Left lobe of liver (tissue), 2 donors: ENCODE measurements around the gene CDR2. TPM values are rescaled to one million over a fixed set of nuclear protein-coding genes. Genes with fewer than 3 reads are reported as not detected.
A peak's percentile ranks its signal among the peaks of the same experiment; 100 is the strongest.
"Not testable (repeated sequence)": the region's sequence is repeated elsewhere in the genome, so short reads cannot be mapped to it uniquely, and the experiment has no call there.

Experiments used
- ATAC-seq: fragments of 200-7000 bp; cut with Tn5 transposase; one replicate; pipeline ENCODE4 v1.9.1; 2020; ENCODE audit warnings: mild to moderate bottlenecking, moderate library complexity
- DNase-seq: peaks from one replicate; pipeline ENCODE4 v3.0.0-alpha.2; 2020; ENCODE audit warnings: low spot score
- total RNA-seq: library from RNA; stranded (reverse); gene quantifications from one replicate; pipeline ENCODE4 v1.2.1, GENCODE V29; 2021
- donor health status: DM: no; HTN: no; CAD: no; lungs with moderate emphysema.
- donor health status: DM: no; HTN: yes; CAD: no.

Gene CDR2
- total RNA-seq = 11.0 TPM

GRCh38 chr16:22374311-22375116 lies at the start of gene CDR2:
Gene CDR2, minus strand, starts transcription at chr16:22374619. Its CDS starts 310 bp downstream, at chr16:22374309.
- ATAC-seq (peak; percentile 85), DNase-seq (peak; percentile 99)

DNA sequence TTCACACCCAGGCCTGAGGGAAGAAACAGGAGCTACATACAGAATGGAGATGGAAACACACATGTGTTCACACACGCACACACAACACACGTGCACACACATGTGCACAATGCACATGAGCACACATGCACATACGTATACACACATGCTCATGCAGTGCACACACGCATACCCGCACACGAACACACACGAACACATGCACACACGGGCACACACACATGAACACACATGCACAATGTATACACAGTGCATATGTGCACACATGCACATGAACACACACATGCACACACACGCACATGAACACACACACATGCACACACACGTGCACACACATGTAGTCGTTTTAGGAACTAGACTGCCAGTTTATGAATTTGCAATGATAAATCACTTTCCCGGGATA lies 49.3 kb upstream of the CDR2 start:
- ATAC-seq (no peak), DNase-seq (no peak)

DNA sequence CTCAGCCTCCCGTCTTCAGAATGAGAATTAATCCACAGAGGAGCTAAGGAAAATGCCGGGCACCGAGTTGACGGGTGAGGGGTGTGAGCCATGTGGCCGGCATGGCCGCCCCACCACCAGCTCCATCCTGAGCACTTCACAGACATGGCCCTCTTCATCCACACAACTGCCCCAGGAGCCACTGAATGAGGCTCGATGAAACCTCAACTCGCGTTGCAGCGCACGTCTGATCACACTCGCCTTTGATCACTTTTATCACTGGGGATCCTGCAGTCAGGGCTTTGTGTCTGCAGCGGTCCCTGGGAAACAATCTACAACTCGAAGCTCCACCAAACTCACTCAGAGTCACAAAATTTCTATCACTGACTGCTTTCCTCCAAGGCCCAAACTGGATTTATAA lies 46.7 kb upstream of the CDR2 start:
- no peak for ATAC-seq

DNA sequence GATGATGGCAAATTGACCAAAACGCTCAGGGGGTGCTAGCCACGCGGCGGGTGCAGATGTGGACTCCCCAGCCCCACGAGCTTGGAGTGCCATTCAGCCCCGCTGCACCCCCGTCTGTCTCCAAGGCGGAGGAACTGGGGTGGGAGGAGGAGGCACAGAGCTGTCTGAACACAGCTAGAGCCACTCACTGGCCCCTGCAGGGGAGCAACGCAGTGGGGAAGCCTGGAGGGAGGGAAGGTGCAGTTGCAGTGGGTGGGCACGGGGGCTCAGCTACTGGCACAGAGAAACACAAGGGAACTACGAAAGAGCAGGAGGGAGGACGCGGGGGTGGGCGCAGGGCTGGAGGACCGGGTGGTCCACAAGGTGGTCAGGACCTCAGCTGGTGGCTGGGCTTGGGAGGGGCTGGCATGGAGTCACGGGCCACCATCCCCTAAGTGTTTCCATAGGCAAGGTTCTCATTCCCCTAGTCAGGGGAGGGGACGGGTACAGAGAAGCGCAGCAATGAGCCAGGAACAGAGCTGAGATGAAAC lies 46.3 kb upstream of the CDR2 start:
- DNase-seq = no peak
- ATAC-seq = no peak

More for the DNA sequence above, 46.7 kb upstream of the CDR2 start:
- DNase-seq = no peak

DNA sequence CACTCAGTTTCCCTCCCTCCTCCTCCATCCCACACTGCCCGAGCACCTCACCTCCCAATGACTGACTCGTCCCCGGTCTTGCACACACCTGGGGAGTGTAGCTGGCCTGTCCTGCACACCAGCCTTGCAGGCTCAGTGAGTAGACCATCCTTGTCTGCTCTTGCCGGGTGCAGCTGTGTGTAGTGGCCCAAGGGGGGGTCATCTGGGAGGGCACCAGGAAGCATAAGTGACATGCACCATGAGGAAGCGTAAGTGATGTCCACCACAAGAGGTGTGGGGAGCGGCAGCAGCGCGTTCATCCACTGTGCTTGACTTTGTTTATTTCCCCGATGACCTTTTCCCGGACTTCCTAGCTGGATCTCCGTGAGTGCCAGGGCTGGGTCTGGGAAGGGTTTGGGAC lies 45.5 kb upstream of the CDR2 start:
- ATAC-seq (no peak), DNase-seq (no peak)

GRCh38 chr16:22418826-22419225 lies 44.4 kb upstream of the CDR2 start:
- DNase-seq (no peak), ATAC-seq (no peak)

- ATAC-seq, DNase-seq: not testable (repeated sequence)
These were observed 43.4 kb upstream of the CDR2 start for GRCh38 chr16:22417798-22418197.

- ATAC-seq (no peak), DNase-seq (no peak)
These were observed 42.6 kb upstream of the CDR2 start for GRCh38 chr16:22417019-22417418.

DNA sequence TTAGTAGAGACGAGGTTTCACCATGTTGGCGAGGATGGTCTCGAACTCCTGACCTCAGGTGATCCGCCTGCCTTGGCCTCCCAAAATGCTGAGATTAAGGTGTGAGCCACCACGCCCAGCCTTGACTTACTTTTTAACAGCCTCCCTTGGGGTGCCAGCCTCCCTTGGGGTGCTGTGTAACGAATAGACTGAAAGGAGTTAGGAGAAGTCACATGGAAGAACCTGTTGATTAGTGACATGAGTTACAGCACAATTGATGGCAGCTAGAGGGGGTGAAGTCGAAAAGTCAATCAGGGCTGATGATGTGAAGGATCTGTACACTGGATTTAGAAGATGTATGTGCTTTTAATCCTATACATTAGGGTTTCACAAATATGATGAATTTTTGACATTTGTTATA lies 39.4 kb upstream of the CDR2 start:
- DNase-seq (no peak), ATAC-seq (no peak)

DNA sequence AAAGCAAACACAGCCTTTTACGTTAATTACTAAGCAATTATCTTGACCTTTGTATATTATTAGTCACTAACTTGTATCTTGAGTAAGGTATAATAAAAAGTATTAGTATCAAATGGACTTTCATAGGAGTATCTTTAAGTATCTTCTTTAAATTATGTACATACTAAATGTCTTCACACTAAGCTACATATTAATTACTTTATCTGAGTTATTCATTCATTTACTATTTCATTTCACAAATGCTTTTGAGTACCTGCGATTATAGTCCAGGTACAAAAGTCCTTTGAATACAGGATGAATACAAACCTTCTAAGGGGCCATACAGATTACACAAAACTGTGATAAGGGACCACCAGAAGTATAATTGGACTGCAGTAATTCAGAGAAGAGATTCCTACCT lies 33.1 kb upstream of the CDR2 start:
- DNase-seq (no peak), ATAC-seq (no peak)

GRCh38 chr16:22402191-22402590 lies 27.8 kb upstream of the CDR2 start:
- no peak for ATAC-seq
- no peak for DNase-seq

GRCh38 chr16:22400900-22401299 lies 26.5 kb upstream of the CDR2 start:
- ATAC-seq (no peak), DNase-seq (no peak)

- no peak for ATAC-seq
These were observed 23.5 kb upstream of the CDR2 start for GRCh38 chr16:22397931-22398330.

DNA sequence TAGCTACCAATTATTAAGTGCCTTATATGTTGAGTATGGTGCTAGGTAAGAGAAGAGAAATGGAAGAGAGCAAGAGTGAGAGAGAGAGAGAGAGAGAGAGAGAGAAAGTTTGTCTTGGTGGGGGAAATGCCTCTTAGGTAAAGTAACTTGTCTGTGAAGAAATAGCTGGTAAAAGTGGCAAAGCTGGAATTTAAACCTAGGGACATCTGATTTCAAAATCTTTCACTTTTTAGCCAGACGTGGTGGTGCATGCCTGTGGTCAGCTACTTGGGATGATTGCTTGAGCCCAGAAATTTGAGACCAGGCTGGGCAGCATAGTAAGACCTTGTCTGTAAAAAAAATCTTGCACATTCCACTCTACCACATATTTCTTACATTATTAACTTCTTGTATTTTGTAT lies 23.0 kb upstream of the CDR2 start:
- ATAC-seq (no peak), DNase-seq (no peak)

More at GRCh38 chr16:22397931-22398330, 23.5 kb upstream of the CDR2 start:
- DNase-seq = no peak

GRCh38 chr16:22395960-22396359 lies 21.5 kb upstream of the CDR2 start:
- DNase-seq (no peak), ATAC-seq (no peak)

DNA sequence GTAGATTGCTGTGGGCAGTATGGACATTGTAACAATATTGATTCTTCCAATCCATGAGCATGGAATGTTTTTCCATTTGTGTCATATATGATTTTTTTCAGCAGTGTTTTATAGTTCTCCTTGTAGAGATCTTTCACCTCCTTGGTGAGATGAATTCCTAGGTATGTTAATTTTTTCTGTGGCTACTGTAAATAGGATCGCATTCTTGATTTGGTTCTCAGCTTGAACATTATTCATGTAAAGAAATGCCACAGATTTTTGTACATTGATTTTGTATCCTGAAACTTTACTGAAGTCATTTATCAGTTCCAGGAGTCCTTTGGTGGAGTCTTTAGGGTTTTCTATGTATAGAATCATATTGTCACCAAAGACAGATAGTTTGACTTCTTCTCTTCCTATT lies 19.7 kb upstream of the CDR2 start:
- DNase-seq = no peak
- no peak for ATAC-seq

DNA sequence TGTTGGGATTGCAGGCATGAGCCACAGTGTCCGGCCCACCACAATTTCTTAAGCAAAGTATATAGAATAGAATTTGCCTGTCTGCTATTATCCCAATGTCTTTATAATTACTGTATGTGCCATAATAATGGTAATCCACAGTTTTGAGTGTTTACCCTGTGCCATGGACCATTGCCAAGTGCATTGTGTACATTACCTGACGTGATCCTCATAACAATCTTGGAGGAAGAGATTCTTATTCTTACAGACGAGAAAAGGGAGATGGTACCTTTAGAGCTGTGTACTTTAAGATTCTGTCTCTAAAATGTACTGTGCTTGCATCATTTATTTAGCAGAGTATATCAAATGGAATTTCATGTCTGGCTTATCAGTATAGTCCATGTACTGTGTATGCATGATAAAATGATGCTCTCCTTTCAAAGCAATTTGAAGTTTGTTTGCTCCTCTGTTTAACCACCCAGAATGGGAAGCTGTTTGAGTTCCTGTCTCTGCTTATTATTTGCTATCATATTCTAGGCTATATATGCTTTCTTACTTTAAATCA lies 13.8 kb upstream of the CDR2 start:
- DNase-seq (no peak), ATAC-seq (no peak)

DNA sequence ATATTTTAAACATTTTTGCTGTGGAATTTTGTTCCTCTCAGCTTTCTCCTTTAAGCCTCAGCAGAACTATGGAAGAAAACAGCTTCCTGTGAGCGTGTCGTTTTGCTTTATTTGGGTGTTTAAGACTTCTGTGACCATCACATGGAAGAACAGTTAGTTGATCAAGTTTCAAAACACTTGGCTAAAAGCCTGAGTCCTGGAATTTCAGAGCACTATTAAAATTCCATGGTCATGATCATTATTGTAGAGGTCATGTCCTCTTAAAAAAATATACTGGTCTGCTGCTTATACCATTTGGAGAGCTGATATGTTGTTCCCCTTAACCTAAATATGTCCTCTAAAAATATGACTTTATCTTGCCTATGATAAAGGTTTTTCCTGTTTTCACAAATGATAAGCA lies 12.6 kb upstream of the CDR2 start:
- peak; percentile 58 for ATAC-seq
- DNase-seq = no peak

DNA sequence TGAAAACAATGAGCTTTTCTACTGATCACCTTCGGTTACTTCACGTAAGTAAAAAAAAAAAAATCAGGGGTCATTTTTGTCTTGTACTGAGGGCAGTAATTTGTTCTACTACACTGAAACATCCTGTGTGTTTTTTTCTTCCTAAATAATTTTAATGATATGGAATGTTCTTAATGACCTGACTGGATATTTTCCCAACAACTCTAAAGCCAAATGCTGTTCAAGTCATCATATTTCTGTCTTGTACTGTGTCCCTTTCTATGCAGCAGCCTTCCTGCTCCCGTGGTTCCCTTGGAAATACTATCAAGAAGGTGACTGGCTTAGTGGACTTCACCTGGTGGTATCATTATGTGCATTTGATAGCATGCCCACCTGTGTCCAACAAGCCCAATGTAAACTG lies 10.8 kb upstream of the CDR2 start:
- no peak for ATAC-seq

GRCh38 chr16:22383827-22384226 lies 9.4 kb upstream of the CDR2 start:
- ATAC-seq (no peak), DNase-seq (no peak)

More for the DNA sequence above, 10.8 kb upstream of the CDR2 start:
- no peak for DNase-seq

GRCh38 chr16:22381392-22381791 lies 7.0 kb upstream of the CDR2 start:
- no peak for ATAC-seq
- no peak for DNase-seq

DNA sequence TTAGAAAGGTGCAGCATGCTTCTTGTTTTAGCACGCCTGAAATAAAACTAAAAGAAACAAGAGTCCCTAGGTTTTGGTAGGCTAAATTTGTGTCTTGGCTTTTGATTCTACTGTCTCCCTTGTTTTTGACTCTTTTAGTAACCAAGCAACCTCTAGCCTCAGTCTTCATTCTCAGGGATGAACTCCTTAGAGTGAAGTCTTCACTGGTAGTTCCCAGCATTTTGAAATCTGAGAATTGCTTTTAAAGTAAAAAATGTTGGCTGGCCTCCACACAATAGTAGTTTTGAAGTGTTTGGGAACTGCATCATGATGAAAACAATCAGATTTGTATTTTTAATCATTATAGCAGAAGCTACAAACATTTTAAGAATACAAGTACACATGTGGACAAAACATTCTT lies 6.1 kb upstream of the CDR2 start:
- ATAC-seq = no peak
- DNase-seq = no peak
